Endothelial cell of umbilical vein (primary cell): Measurements from ENCODE around the gene AMPH. TPM values are rescaled to one million over a fixed set of nuclear protein-coding genes. Genes with fewer than 3 reads are reported as not detected.

ENCODE experiments used
- BruUV-seq: library from RNA; stranded (reverse); fragments of 400-500 nt; replicated peaks from 2 replicates; lab custom pipeline; 2021; lab: Mats Ljungman, UMichigan
- CTCF ChIA-PET: fragments of 300-600, 350-600 bp; sonication (Branson Sonifier 250); formaldehyde crosslinking; loops from one replicate; lab custom pipeline; 2021; ENCODE audit warnings: antibody characterized with exemption, inconsistent platforms; lab: Charles Lee
- POLR2A ChIA-PET: fragments of 300-600, 350-600 bp; sonication (Branson Sonifier 250); formaldehyde crosslinking; loops from one replicate; lab custom pipeline; 2021; ENCODE audit warnings: antibody characterized with exemption, inconsistent platforms; lab: Charles Lee
- DNase-seq: peaks from one replicate; pipeline ENCODE4 v3.0.0-alpha.2; 2011; ENCODE audit warnings: low read depth, low spot score
- FAIRE-seq: peaks from 2 replicates; lab custom pipeline; 2011; peaks lifted over from hg19 to GRCh38; lab: Jason Lieb, UNC
- H2AFZ ChIP-seq: 2 replicates; pipeline ENCODE4 v1.6.0; 2012; ENCODE audit warnings: low read depth, low read length, control low read depth, inconsistent platforms
- H3K27ac ChIP-seq: 2 replicates; pipeline ENCODE4 v1.5.1; 2011; ENCODE audit warnings: low read depth, mild to moderate bottlenecking, control low read depth, low read length, moderate library complexity; ENCODE audit not compliant: insufficient read depth
- H3K27me3 ChIP-seq, 2 experiments: 2 replicates each; pipeline versions ENCODE4 v1.6.0 to v1.6.1; 2011; ENCODE audit warnings: low read length in 2 of 2, mixed read lengths in 1 of 2; ENCODE audit not compliant: control insufficient read depth in 2 of 2, insufficient read depth in 2 of 2
- H3K36me3 ChIP-seq, 2 experiments: 2 replicates in 1 of 2; 3 replicates in 1 of 2; pipeline ENCODE4 v1.5.1; 2011; ENCODE audit warnings: low read length in 2 of 2, mild to moderate bottlenecking in 1 of 2, moderate library complexity in 1 of 2; ENCODE audit not compliant: control insufficient read depth in 2 of 2, insufficient read depth in 2 of 2; ENCODE audit errors: extremely low read depth in 1 of 2
- H3K4me1 ChIP-seq: 3 replicates; pipeline ENCODE4 v1.5.1; 2011; ENCODE audit warnings: mild to moderate bottlenecking, low read length; ENCODE audit not compliant: control insufficient read depth, insufficient read depth; ENCODE audit errors: extremely low read depth
- H3K4me2 ChIP-seq: 2 replicates; pipeline ENCODE4 v1.6.1; 2011; ENCODE audit warnings: low read length, control low read depth, mixed read lengths; ENCODE audit not compliant: insufficient read depth
- H3K4me3 ChIP-seq, 3 experiments: fragments of 200-600 bp in 1 of 3; sonication (generic), shearing (Covaris generic) in 1 of 3; replicated peaks in 1 of 3; 2 replicates each; pipeline ENCODE4 v1.5.1; 2011 to 2016; ENCODE audit warnings: control low read depth in 3 of 3, low read length in 3 of 3, mild to moderate bottlenecking in 2 of 3, inconsistent platforms in 1 of 3, low read depth in 1 of 3, moderate library complexity in 1 of 3; ENCODE audit not compliant: insufficient read depth in 1 of 3
- H3K79me2 ChIP-seq: 2 replicates; pipeline ENCODE4 v1.6.0; 2012; ENCODE audit warnings: low read length, inconsistent platforms; ENCODE audit not compliant: control insufficient read depth, insufficient read depth
- H3K9ac ChIP-seq: replicated peaks from 2 replicates; pipeline ENCODE3; 2011; ENCODE audit warnings: low read length, control low read depth; ENCODE audit not compliant: insufficient read depth; ENCODE audit errors: extremely low read depth
- H3K9me1 ChIP-seq: replicated peaks from 3 replicates; pipeline ENCODE4 v1.6.0; 2011; ENCODE audit warnings: mild to moderate bottlenecking, low read length; ENCODE audit not compliant: control insufficient read depth, insufficient read depth; ENCODE audit errors: extremely low read depth
- H3K9me3 ChIP-seq: replicated peaks from 2 replicates; pipeline ENCODE4 v1.5.1; 2012; ENCODE audit warnings: low read length, inconsistent platforms; ENCODE audit not compliant: control insufficient read depth, insufficient read depth
- H4K20me1 ChIP-seq: replicated peaks from 2 replicates; pipeline ENCODE3; 2011; ENCODE audit warnings: mild to moderate bottlenecking, low read length; ENCODE audit not compliant: control insufficient read depth, insufficient read depth; ENCODE audit errors: extremely low read depth
- EZH2 ChIP-seq: IDR thresholded peaks from 2 replicates; pipeline ENCODE4 v1.6.1; 2012; ENCODE audit warnings: borderline replicate concordance, low read depth, mild to moderate bottlenecking, moderate library complexity, low read length, inconsistent platforms; ENCODE audit not compliant: severe bottlenecking
- FOS ChIP-seq: IDR thresholded peaks from 2 replicates; pipeline ENCODE4 v1.6.1; 2011; ENCODE audit warnings: mild to moderate bottlenecking, low read length, moderate library complexity, borderline replicate concordance; ENCODE audit not compliant: insufficient read depth
- GATA2 ChIP-seq: IDR thresholded peaks from 2 replicates; pipeline ENCODE4 v1.7.0; 2011; ENCODE audit warnings: low read depth, mild to moderate bottlenecking, moderate library complexity, mixed read lengths, low read length; ENCODE audit not compliant: insufficient read length, insufficient read depth
- JUN ChIP-seq: IDR thresholded peaks from 2 replicates; pipeline ENCODE4 v1.6.1; 2011; ENCODE audit warnings: borderline replicate concordance, low read depth; ENCODE audit not compliant: insufficient read length, insufficient read depth
- MYC ChIP-seq: IDR thresholded peaks from one replicate; pipeline ENCODE4 v1.6.1; 2011; ENCODE audit warnings: mild to moderate bottlenecking, low read depth, low read length
- POLR2A ChIP-seq: IDR thresholded peaks from 2 replicates; pipeline ENCODE4 v1.6.1; 2012; ENCODE audit warnings: low read depth, mild to moderate bottlenecking, control low read depth, low read length
- POLR2AphosphoS5 ChIP-seq: IDR thresholded peaks from 2 replicates; pipeline ENCODE4 v1.6.1; 2012; ENCODE audit warnings: low read depth, mild to moderate bottlenecking, control low read depth, low read length, moderate library complexity; ENCODE audit not compliant: insufficient read depth
- dilution Hi-C: fragments of 300-500 bp; cut with MboI; formaldehyde crosslinking; loops from one replicate; pipeline ENCODE4 v1.15.0; 2019; ENCODE audit warnings: low sequenced_read_pairs; ENCODE audit not compliant: extremely low pct_ligation_motif_present
- intact Hi-C: fragments of 100-400 bp; cut with micrococcal nuclease; formaldehyde crosslinking; loops from one replicate; pipeline ENCODE4 v1.10.0; 2022
- polyA plus RNA-seq, 4 experiments: library from polyadenylated mRNA; depleted of rRNA in 3 of 4; stranded (reverse) in 3 of 4; unstranded in 1 of 4; fragments of >200 nt; gene quantifications; 2 replicates each; pipeline versions ENCODE4 v1.2.1 to v1.2.3, GENCODE V29; 2011 to 2012; ENCODE audit warnings: missing spikeins in 1 of 4
- total RNA-seq: library from RNA; stranded (reverse); gene quantifications from 2 replicates; pipeline ENCODE4 v1.2.3, GENCODE V29; 2021
- TF ChIP-seq, protein P1 (sequence below), 2 donors: IDR thresholded peaks; 1 replicate in 1 of 2; 2 replicates in 1 of 2; pipeline ENCODE4 v1.5.1; 2011; ENCODE audit warnings: low read length in 2 of 2, mild to moderate bottlenecking in 2 of 2, moderate library complexity in 2 of 2, control low read depth in 1 of 2, inconsistent platforms in 1 of 2, low read depth in 1 of 2; ENCODE audit not compliant: insufficient read depth in 1 of 2; ENCODE audit errors: extremely low read depth in 1 of 2
- TF ChIP-seq, protein P2 (sequence below): IDR thresholded peaks from 2 replicates; pipeline ENCODE4 v1.6.1; 2011; ENCODE audit not compliant: insufficient read depth, insufficient read length

AMPH gene
- total and polyA plus RNA-seq, 2 donors (not counting 3 experiments of a cell fraction or from before 2014, with no cell fraction given), result 5.2 to 9.2 TPM

DNA sequence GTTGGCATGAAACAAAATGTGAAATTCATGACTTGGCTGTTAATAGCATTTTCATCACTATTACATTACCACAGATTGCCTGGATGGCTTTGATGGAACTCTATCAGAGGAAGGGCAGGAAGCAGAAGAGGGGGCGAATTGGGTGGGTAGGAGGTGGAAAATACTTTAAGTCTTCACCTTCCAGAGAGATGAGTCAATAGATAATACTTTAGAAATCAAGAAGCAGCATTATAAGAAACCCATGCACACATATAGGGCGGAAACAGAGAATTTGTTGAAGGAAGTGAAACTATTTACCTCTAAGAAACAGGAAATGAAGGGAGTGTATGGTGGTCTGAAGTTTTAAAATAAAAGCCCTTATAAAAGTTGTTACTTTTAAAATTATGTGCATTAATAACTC, 205.7 kb downstream of the AMPH start:
- TF ChIP-seq MYC, result no peak
- no peak for TF ChIP-seq FOS
- TF ChIP-seq, protein P1, sequence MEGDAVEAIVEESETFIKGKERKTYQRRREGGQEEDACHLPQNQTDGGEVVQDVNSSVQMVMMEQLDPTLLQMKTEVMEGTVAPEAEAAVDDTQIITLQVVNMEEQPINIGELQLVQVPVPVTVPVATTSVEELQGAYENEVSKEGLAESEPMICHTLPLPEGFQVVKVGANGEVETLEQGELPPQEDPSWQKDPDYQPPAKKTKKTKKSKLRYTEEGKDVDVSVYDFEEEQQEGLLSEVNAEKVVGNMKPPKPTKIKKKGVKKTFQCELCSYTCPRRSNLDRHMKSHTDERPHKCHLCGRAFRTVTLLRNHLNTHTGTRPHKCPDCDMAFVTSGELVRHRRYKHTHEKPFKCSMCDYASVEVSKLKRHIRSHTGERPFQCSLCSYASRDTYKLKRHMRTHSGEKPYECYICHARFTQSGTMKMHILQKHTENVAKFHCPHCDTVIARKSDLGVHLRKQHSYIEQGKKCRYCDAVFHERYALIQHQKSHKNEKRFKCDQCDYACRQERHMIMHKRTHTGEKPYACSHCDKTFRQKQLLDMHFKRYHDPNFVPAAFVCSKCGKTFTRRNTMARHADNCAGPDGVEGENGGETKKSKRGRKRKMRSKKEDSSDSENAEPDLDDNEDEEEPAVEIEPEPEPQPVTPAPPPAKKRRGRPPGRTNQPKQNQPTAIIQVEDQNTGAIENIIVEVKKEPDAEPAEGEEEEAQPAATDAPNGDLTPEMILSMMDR (IDR thresholded peaks at IDR 0.05; ENCODE audit: extremely low read depth in 1 of 2, insufficient read depth in 1 of 2, low read depth in 1 of 2, low read length in 2 of 2), result no peak
- no peak for TF ChIP-seq POLR2A
- TF ChIP-seq, protein P2, sequence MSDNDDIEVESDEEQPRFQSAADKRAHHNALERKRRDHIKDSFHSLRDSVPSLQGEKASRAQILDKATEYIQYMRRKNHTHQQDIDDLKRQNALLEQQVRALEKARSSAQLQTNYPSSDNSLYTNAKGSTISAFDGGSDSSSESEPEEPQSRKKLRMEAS, result no peak
- no peak for TF ChIP-seq POLR2AphosphoS5
- no peak for TF ChIP-seq GATA2
- no peak for TF ChIP-seq EZH2
- no peak for TF ChIP-seq JUN
- Histone ChIP-seq H3K4me1 (peaks cover 7% of the 10 kb centered on the region), H3K4me3 (no peak overlapping the region), H3K9me1 (no peaks in the 10 kb centered on the region), H3K9ac (no peak overlapping the region), H3K9me3 (no peaks in the 10 kb centered on the region), H3K36me3 (no peaks in the 10 kb centered on the region), H4K20me1 (no peaks in the 10 kb centered on the region), H3K27ac (no peak overlapping the region), H3K4me2 (no peak overlapping the region), H3K79me2 (no peaks in the 10 kb centered on the region), H3K27me3 (no peaks in the 10 kb centered on the region), H2AFZ (no peak overlapping the region)
- dilution Hi-C loops (no loop called here), intact Hi-C loops (loop anchor here (1.0 kb wide), 1 partner anchor 235 kb away; no protein-coding TSS in a partner anchor)
- ChIA-PET POLR2A (no interaction called here), CTCF (interaction anchor here (1.3 kb wide), 1 partner anchor 235 kb away, joined by 6 read pairs; no protein-coding TSS in a partner anchor)
- DNase-seq (no peak), FAIRE-seq (peak; percentile 49)
- BruUV-seq, result no TSS peak
